ENCODE data around the gene PARD3B.

- no peak for TF ChIP-seq ARNT (IDR thresholded peaks at IDR 0.05)
- no peak for TF ChIP-seq FOXK2 (IDR thresholded peaks at IDR 0.05)
- TF ChIP-seq BHLHE40 (IDR thresholded peaks at IDR 0.05; ENCODE audit: borderline replicate concordance) = no peak
- no peak for TF ChIP-seq ZNF384 (IDR thresholded peaks at IDR 0.05)
- TF ChIP-seq FOXM1 (IDR thresholded peaks at IDR 0.05; ENCODE audit: borderline replicate concordance) = no peak
- TF ChIP-seq PKNOX1 (IDR thresholded peaks at IDR 0.05) = no peak
- TF ChIP-seq SP1 (IDR thresholded peaks at IDR 0.05) = no peak
- TF ChIP-seq NFRKB (IDR thresholded peaks at IDR 0.05) = no peak
Measured at GRCh38 chr2:205217004-205217403, 671.7 kb downstream of the PARD3B start.
